IMR-90 (cell line): Measurements from ENCODE around the gene MRPS35. TPM values are rescaled to one million over a fixed set of nuclear protein-coding genes. Genes with fewer than 3 reads are reported as not detected.

Source experiments
- ATAC-seq: fragments of 200-7000 bp; cut with Tn5 transposase; 2 replicates; pipeline ENCODE4 v1.9.1; 2020; ENCODE audit warnings: low read depth, mild to moderate bottlenecking, moderate library complexity
- BruUV-seq: library from RNA; stranded (reverse); fragments of 400-500 nt; replicated peaks from 2 replicates; lab custom pipeline; 2021; lab: Mats Ljungman, UMichigan
- CTCF ChIA-PET: fragments of 300-600 bp; formaldehyde crosslinking; extraction: SDS; loops from one replicate; lab custom pipeline; 2021; ENCODE audit warnings: antibody characterized with exemption; lab: Yijun Ruan, JAX
- POLR2A ChIA-PET: fragments of 300-600 bp; sonication (Branson Sonifier 250); formaldehyde crosslinking; loops from one replicate; lab custom pipeline; 2022; ENCODE audit warnings: antibody characterized with exemption; ENCODE audit not compliant: unreplicated experiment; lab: Charles Lee
- DNase-seq: peaks from one replicate; pipeline ENCODE4 v3.0.0; 2013
- H2AFZ ChIP-seq: replicated peaks from 2 replicates; pipeline ENCODE3; 2013; ENCODE audit warnings: low read length, mild to moderate bottlenecking; ENCODE audit not compliant: poor library complexity
- H2AK5ac ChIP-seq: 2 replicates; pipeline ENCODE4 v1.6.1; 2013; ENCODE audit warnings: low read depth, low read length, inconsistent platforms
- H2AK9ac ChIP-seq: replicated peaks from 2 replicates; pipeline ENCODE3; 2013; ENCODE audit warnings: mild to moderate bottlenecking, low read depth, low read length, moderate library complexity; ENCODE audit not compliant: poor library complexity
- H2BK120ac ChIP-seq: 2 replicates; pipeline ENCODE4 v1.6.1; 2013; ENCODE audit warnings: low read depth, low read length, inconsistent platforms
- H2BK15ac ChIP-seq: 3 replicates; pipeline ENCODE4 v1.6.1; 2013; ENCODE audit warnings: low read depth, low read length, inconsistent platforms
- H2BK20ac ChIP-seq: 2 replicates; pipeline ENCODE4 v1.6.1; 2013; ENCODE audit warnings: low read depth, mild to moderate bottlenecking, inconsistent platforms, low read length, moderate library complexity
- H2BK5ac ChIP-seq: 2 replicates; pipeline ENCODE4 v1.6.1; 2013; ENCODE audit warnings: mild to moderate bottlenecking, low read depth, low read length, inconsistent platforms; ENCODE audit not compliant: poor library complexity, severe bottlenecking
- H3K14ac ChIP-seq: replicated peaks from 2 replicates; pipeline ENCODE4 v1.6.1; 2013; ENCODE audit warnings: low read depth, low read length, inconsistent platforms
- H3K18ac ChIP-seq: 2 replicates; pipeline ENCODE4 v1.6.1; 2013; ENCODE audit warnings: low read depth, low read length, control low read depth
- H3K23ac ChIP-seq: 2 replicates; pipeline ENCODE4 v1.6.1; 2013; ENCODE audit warnings: low read depth, low read length, inconsistent platforms
- H3K27ac ChIP-seq: 2 replicates; pipeline ENCODE4 v1.5.1; 2013; ENCODE audit warnings: mild to moderate bottlenecking, control low read depth, low read length; ENCODE audit not compliant: insufficient read depth
- H3K27me3 ChIP-seq: 2 replicates; pipeline ENCODE4 v1.6.1; 2013; ENCODE audit warnings: low read length; ENCODE audit not compliant: control insufficient read depth, insufficient read depth
- H3K36me3 ChIP-seq: 2 replicates; pipeline ENCODE4 v1.6.1; 2013; ENCODE audit warnings: low read length, mixed read lengths; ENCODE audit not compliant: control insufficient read depth, insufficient read depth
- H3K4ac ChIP-seq: 2 replicates; pipeline ENCODE4 v1.6.1; 2013; ENCODE audit warnings: low read depth, low read length, inconsistent platforms
- H3K4me1 ChIP-seq: 2 replicates; pipeline ENCODE4 v1.6.1; 2013; ENCODE audit warnings: low read length, mixed read lengths; ENCODE audit not compliant: control insufficient read depth, insufficient read depth
- H3K4me2 ChIP-seq: 2 replicates; pipeline ENCODE4 v1.6.1; 2013; ENCODE audit warnings: low read depth, mild to moderate bottlenecking, control low read depth, low read length, moderate library complexity
- H3K4me3 ChIP-seq: 2 replicates; pipeline ENCODE4 v1.5.1; 2013; ENCODE audit warnings: low read depth, mild to moderate bottlenecking, control low read depth, low read length, moderate library complexity; ENCODE audit not compliant: insufficient read depth
- H3K56ac ChIP-seq: 2 replicates; pipeline ENCODE4 v1.6.1; 2013; ENCODE audit warnings: low read length, inconsistent platforms; ENCODE audit not compliant: insufficient read depth; ENCODE audit errors: extremely low read depth
- H3K79me1 ChIP-seq, 2 experiments: 2 replicates each; pipeline ENCODE4 v1.6.1; 2013; ENCODE audit warnings: low read length in 2 of 2, inconsistent platforms in 1 of 2, low read depth in 1 of 2
- H3K9ac ChIP-seq: 2 replicates; pipeline ENCODE4 v1.6.1; 2013; ENCODE audit warnings: low read depth, low read length, control low read depth
- H3K9me1 ChIP-seq: 2 replicates; pipeline ENCODE4 v1.6.1; 2013; ENCODE audit warnings: low read length, inconsistent platforms; ENCODE audit not compliant: insufficient read depth
- H3K9me3 ChIP-seq: 2 replicates; pipeline ENCODE4 v1.6.1; 2013; ENCODE audit warnings: low read length; ENCODE audit not compliant: control insufficient read depth, insufficient read depth
- H4K20me1 ChIP-seq: 2 replicates; pipeline ENCODE4 v1.6.1; 2013; ENCODE audit warnings: low read length, inconsistent platforms; ENCODE audit not compliant: insufficient read depth
- H4K5ac ChIP-seq: 2 replicates; pipeline ENCODE4 v1.6.1; 2013; ENCODE audit warnings: mild to moderate bottlenecking, low read depth, low read length, control low read depth
- H4K8ac ChIP-seq, 2 experiments: 2 replicates each; pipeline ENCODE4 v1.6.1; 2013; ENCODE audit warnings: low read depth in 2 of 2, low read length in 2 of 2, control low read depth in 1 of 2, inconsistent platforms in 1 of 2
- H4K91ac ChIP-seq: 2 replicates; pipeline ENCODE4 v1.6.1; 2013; ENCODE audit warnings: low read depth, low read length, inconsistent platforms; ENCODE audit not compliant: insufficient read depth
- MAFK ChIP-seq: IDR thresholded peaks from 2 replicates; pipeline ENCODE4 v1.6.1; 2012; ENCODE audit warnings: low read depth, low read length, improper control_type of control experiment
- NFE2L2 ChIP-seq: fragments of 150-350 bp; IDR thresholded peaks from 2 replicates; pipeline ENCODE4 v1.6.1; 2016; ENCODE audit warnings: low read depth, mild to moderate bottlenecking, low read length
- WGBS, 2 experiments: methylation state at CpG; one replicate each; pipeline versions ENCODE4 v1.1.5 to v1.1.7; 2013; ENCODE audit warnings: missing lambda C conversion rate in 2 of 2; ENCODE audit not compliant: insufficient read length in 1 of 2; ENCODE audit errors: extremely low coverage in 2 of 2; 5-methylcytosine and 5-hydroxymethylcytosine counted together
- dilution Hi-C: fragments of 300-500 bp; cut with HindIII; formaldehyde crosslinking; loops from one replicate; pipeline ENCODE4 v1.14.3; 2018; ENCODE audit warnings: low sequenced_read_pairs; ENCODE audit not compliant: unreplicated experiment
- in situ Hi-C: fragments of 300-500 bp; cut with MboI; formaldehyde crosslinking; loops from 3 replicates; pipeline ENCODE4 v1.14.3; 2019; ENCODE audit warnings: low sequenced_read_pairs, inconsistent platforms, mixed read lengths
- intact Hi-C: fragments of 100-400 bp; cut with micrococcal nuclease; formaldehyde crosslinking; loops from 2 replicates; pipeline ENCODE4 v1.10.0; 2022
- polyA plus RNA-seq, 3 experiments: library from polyadenylated mRNA; depleted of rRNA; stranded (reverse); fragments of >200 nt; gene quantifications; 2 replicates each; pipeline ENCODE4 v1.2.3, GENCODE V29; 2012; ENCODE audit warnings: low replicate concordance in 1 of 3
- total RNA-seq: library from RNA; depleted of rRNA; stranded (reverse); fragments of >200 nt; gene quantifications from 2 replicates; pipeline ENCODE4 v1.2.3, GENCODE V29; 2012
- TF ChIP-seq, protein P1 (sequence below): conservative IDR thresholded peaks from 2 replicates; pipeline ENCODE4 v1.5.1; 2012; ENCODE audit warnings: mild to moderate bottlenecking, low read depth, low read length, improper control_type of control experiment

MRPS35 gene
- total and polyA plus RNA-seq, 2 of the 4 experiments (the other 2 are of a cell fraction), result 27.4 to 40.1 TPM

DNA sequence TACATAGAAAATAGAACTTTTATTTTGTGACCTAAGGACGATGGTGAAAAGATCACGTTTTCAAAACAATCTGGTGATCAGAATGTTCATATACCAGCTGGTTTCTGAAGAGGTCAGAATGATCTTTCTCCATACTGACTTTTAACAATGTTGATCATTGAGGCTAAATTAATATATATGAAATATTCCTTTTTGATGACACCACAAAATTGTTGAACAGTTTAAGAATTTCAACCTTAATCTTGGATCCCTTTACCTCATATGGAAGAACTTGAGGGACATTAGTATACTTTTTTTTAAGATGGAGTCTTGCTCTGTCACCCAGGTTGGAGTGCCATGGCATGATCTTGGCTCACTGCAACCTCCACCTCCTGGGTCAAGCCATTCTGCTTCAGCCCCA, 17.2 kb upstream of the MRPS35 start:
- intact Hi-C loops (no loop called here), dilution Hi-C loops (no loop called here), in situ Hi-C loops (no loop called here)
- Histone ChIP-seq H3K9ac (no peak overlapping the region), H4K8ac (no peak overlapping the region), H2BK5ac (no peak overlapping the region), H3K4ac (no peak overlapping the region), H2BK120ac (no peak overlapping the region), H3K56ac (no peak overlapping the region), H3K14ac (no peak overlapping the region), H3K4me1 (no peaks in the 10 kb centered on the region), H3K18ac (no peak overlapping the region), H2AK5ac (no peak overlapping the region), H3K9me1 (no peaks in the 10 kb centered on the region), H2AK9ac (no peak overlapping the region), H2BK15ac (no peak overlapping the region), H2AFZ (no peak overlapping the region), H3K79me1 (peaks cover 0 to 3% of the 10 kb centered on the region in 2 experiments; a peak in 1 of 4 replicates), H3K36me3 (peaks cover 36% of the 10 kb centered on the region), H3K4me2 (no peak overlapping the region), H4K5ac (no peak overlapping the region), H3K4me3 (no peak overlapping the region), H3K27ac (no peak overlapping the region), H3K27me3 (no peaks in the 10 kb centered on the region), H3K9me3 (no peaks in the 10 kb centered on the region), H2BK20ac (no peak overlapping the region), H4K91ac (no peak overlapping the region), H3K23ac (no peak overlapping the region), H4K20me1 (no peaks in the 10 kb centered on the region)
- no peak for DNase-seq
- WGBS, 2 experiments, result no CpG with 5 or more reads among the region's 2 CpGs
- ChIA-PET CTCF (no interaction called here), POLR2A (no interaction called here)
- BruUV-seq, result no TSS peak
- ATAC-seq, result no peak
- TF ChIP-seq, protein P1, sequence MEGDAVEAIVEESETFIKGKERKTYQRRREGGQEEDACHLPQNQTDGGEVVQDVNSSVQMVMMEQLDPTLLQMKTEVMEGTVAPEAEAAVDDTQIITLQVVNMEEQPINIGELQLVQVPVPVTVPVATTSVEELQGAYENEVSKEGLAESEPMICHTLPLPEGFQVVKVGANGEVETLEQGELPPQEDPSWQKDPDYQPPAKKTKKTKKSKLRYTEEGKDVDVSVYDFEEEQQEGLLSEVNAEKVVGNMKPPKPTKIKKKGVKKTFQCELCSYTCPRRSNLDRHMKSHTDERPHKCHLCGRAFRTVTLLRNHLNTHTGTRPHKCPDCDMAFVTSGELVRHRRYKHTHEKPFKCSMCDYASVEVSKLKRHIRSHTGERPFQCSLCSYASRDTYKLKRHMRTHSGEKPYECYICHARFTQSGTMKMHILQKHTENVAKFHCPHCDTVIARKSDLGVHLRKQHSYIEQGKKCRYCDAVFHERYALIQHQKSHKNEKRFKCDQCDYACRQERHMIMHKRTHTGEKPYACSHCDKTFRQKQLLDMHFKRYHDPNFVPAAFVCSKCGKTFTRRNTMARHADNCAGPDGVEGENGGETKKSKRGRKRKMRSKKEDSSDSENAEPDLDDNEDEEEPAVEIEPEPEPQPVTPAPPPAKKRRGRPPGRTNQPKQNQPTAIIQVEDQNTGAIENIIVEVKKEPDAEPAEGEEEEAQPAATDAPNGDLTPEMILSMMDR, result no peak
- TF ChIP-seq MAFK, result peak; percentile 36; the same call in 1 of the 2 replicates
- no peak for TF ChIP-seq NFE2L2
